Endodermal cell (in vitro differentiated cells): Measurements from ENCODE around the gene FAF2. TPM values are rescaled to one million over a fixed set of nuclear protein-coding genes. Genes with fewer than 3 reads are reported as not detected.

ENCODE experiments used
- DNase-seq: peaks from one replicate; pipeline ENCODE4 v3.0.0-alpha.2; 2017
- H3K27ac ChIP-seq: 2 replicates; pipeline ENCODE4 v1.5.1; 2013; ENCODE audit warnings: mild to moderate bottlenecking, low read depth, low read length, moderate library complexity
- H3K27me3 ChIP-seq: 2 replicates; pipeline ENCODE4 v1.6.1; 2013; ENCODE audit warnings: mild to moderate bottlenecking, low read length, moderate library complexity; ENCODE audit not compliant: insufficient read depth, control insufficient read depth, poor library complexity, severe bottlenecking
- H3K36me3 ChIP-seq: 2 replicates; pipeline ENCODE4 v1.7.0; 2013; ENCODE audit warnings: mild to moderate bottlenecking, low read length, moderate library complexity; ENCODE audit not compliant: control insufficient read depth, insufficient read depth
- H3K4me1 ChIP-seq: one replicate; pipeline ENCODE4 v1.7.0; 2013; ENCODE audit warnings: low read length; ENCODE audit not compliant: control insufficient read depth, insufficient read depth
- H3K4me3 ChIP-seq: 2 replicates; pipeline ENCODE4 v1.5.1; 2013; ENCODE audit warnings: mild to moderate bottlenecking, low read length, moderate library complexity
- H3K9ac ChIP-seq: 2 replicates; pipeline ENCODE4 v1.6.1; 2013; ENCODE audit warnings: mild to moderate bottlenecking, low read length, moderate library complexity; ENCODE audit not compliant: poor library complexity, severe bottlenecking; ENCODE audit errors: extremely low read depth
- H3K9me3 ChIP-seq: 2 replicates; pipeline ENCODE4 v1.6.1; 2013; ENCODE audit warnings: mild to moderate bottlenecking, low read length, moderate library complexity; ENCODE audit not compliant: control insufficient read depth
- H3K27ac Mint-ChIP-seq: 2 replicates; pipeline ENCODE4 v1.8.0; 2020; ENCODE audit warnings: mixed read lengths
- H3K27me3 Mint-ChIP-seq: 2 replicates; pipeline ENCODE4 v1.8.0; 2021; ENCODE audit warnings: mild to moderate bottlenecking, mixed read lengths; ENCODE audit not compliant: insufficient read depth
- H3K36me3 Mint-ChIP-seq: 2 replicates; pipeline ENCODE4 v1.8.0; 2020; ENCODE audit warnings: low read depth, mixed read lengths
- H3K4me1 Mint-ChIP-seq: 2 replicates; pipeline ENCODE4 v1.8.0; 2020; ENCODE audit warnings: mixed read lengths
- H3K4me3 Mint-ChIP-seq: 2 replicates; pipeline ENCODE4 v1.8.0; 2020; ENCODE audit warnings: mild to moderate bottlenecking, moderate library complexity, mixed read lengths
- H3K9me3 Mint-ChIP-seq: 2 replicates; pipeline ENCODE4 v1.8.0; 2020; ENCODE audit warnings: mild to moderate bottlenecking, mixed read lengths
- CTCF ChIP-seq: fragments of 200-600 bp; sonication (generic); conservative IDR thresholded peaks from 2 replicates; pipeline ENCODE4 v1.5.0; 2021; ENCODE audit warnings: antibody characterized with exemption, mild to moderate bottlenecking
- WGBS, 2 experiments: methylation state at CpG; one replicate each; pipeline versions ENCODE4 v1.1.5 to v1.1.7; 2013; ENCODE audit warnings: missing lambda C conversion rate in 2 of 2, mixed read lengths in 1 of 2; ENCODE audit not compliant: insufficient coverage in 1 of 2, insufficient read length in 1 of 2; 5-methylcytosine and 5-hydroxymethylcytosine counted together
- total RNA-seq, 2 donors: library from RNA; stranded (reverse); fragmentation: NEBNext Ultra II Directional in 1 of 2; extraction: Animal tissue kit (Norgen Biotek cat#: 25700) in 1 of 2; gene quantifications; 2 replicates in 1 of 2; 3 replicates in 1 of 2; pipeline ENCODE4 v1.2.1, GENCODE V29; 2021

Gene FAF2
- total RNA-seq, 2 donors from 2014 or later: 42.9 to 53.0 TPM

- TF ChIP-seq CTCF: no peak
- Histone ChIP-seq H3K9ac (no peak overlapping the region), H3K9me3 (no peaks in the 10 kb centered on the region), H3K4me3 (no peak overlapping the region), H3K27me3 (no peaks in the 10 kb centered on the region), H3K27ac (no peak overlapping the region), H3K4me1 (no peaks in the 10 kb centered on the region), H3K36me3 (peaks cover 37% of the 10 kb centered on the region)
- 87 to 93% methylated on average over 16 to 22 of the region's 22 CpGs for WGBS, 2 experiments
- no peaks in the 10 kb centered on the region for H3K27me3 Mint-ChIP-seq
- H3K4me1 Mint-ChIP-seq: peaks cover 2% of the 10 kb centered on the region
- no peak overlapping the region for H3K4me3 Mint-ChIP-seq
- no peaks in the 10 kb centered on the region for H3K9me3 Mint-ChIP-seq
- H3K27ac Mint-ChIP-seq: no peak overlapping the region
- no peak for DNase-seq
- H3K36me3 Mint-ChIP-seq: peaks cover 8% of the 10 kb centered on the region
These were observed 46.6 kb upstream of the FAF2 start for GRCh38 chr5:176401281-176402205.

GRCh38 chr5:176405656-176406435 is 42.3 kb upstream of the FAF2 start:
- Histone ChIP-seq H3K27me3 (no peaks in the 10 kb centered on the region), H3K27ac (no peak overlapping the region), H3K36me3 (peaks cover 64% of the 10 kb centered on the region), H3K9me3 (no peaks in the 10 kb centered on the region), H3K9ac (no peak overlapping the region), H3K4me1 (no peaks in the 10 kb centered on the region), H3K4me3 (no peak overlapping the region)
- 81 to 85% methylated on average over 13 to 20 of the region's 20 CpGs for WGBS, 2 experiments
- Mint-ChIP-seq H3K27ac (peak overlapping the region; percentile 61), H3K27me3 (no peaks in the 10 kb centered on the region), H3K4me1 (peaks cover 2% of the 10 kb centered on the region), H3K9me3 (no peaks in the 10 kb centered on the region), H3K36me3 (peaks cover 12% of the 10 kb centered on the region), H3K4me3 (no peak overlapping the region)
- peak; percentile 80 for DNase-seq
- TF ChIP-seq CTCF: peak; percentile 80

GRCh38 chr5:176406436-176407052 is 41.6 kb upstream of the FAF2 start:
- Histone ChIP-seq H3K27me3 (no peaks in the 10 kb centered on the region), H3K27ac (no peak overlapping the region), H3K4me3 (no peak overlapping the region), H3K36me3 (peaks cover 71% of the 10 kb centered on the region), H3K9me3 (no peaks in the 10 kb centered on the region), H3K9ac (no peak overlapping the region), H3K4me1 (no peaks in the 10 kb centered on the region)
- no peak overlapping the region for H3K4me3 Mint-ChIP-seq
- DNase-seq: no peak
- H3K27ac Mint-ChIP-seq: no peak overlapping the region
- H3K9me3 Mint-ChIP-seq: no peaks in the 10 kb centered on the region
- 92 to 96% methylated on average over 6 to 9 of the region's 9 CpGs for WGBS, 2 experiments
- peaks cover 2% of the 10 kb centered on the region for H3K4me1 Mint-ChIP-seq
- peaks cover 12% of the 10 kb centered on the region for H3K36me3 Mint-ChIP-seq
- H3K27me3 Mint-ChIP-seq: no peaks in the 10 kb centered on the region
- no peak for TF ChIP-seq CTCF
